ENCODE results near the gene ABCC11. TPM values are rescaled to one million over a fixed set of nuclear protein-coding genes. Genes with fewer than 3 reads are reported as not detected.

Gene ABCC11
- total RNA-seq, 2 donors from 2014 or later = 1.5 TPM

DNA sequence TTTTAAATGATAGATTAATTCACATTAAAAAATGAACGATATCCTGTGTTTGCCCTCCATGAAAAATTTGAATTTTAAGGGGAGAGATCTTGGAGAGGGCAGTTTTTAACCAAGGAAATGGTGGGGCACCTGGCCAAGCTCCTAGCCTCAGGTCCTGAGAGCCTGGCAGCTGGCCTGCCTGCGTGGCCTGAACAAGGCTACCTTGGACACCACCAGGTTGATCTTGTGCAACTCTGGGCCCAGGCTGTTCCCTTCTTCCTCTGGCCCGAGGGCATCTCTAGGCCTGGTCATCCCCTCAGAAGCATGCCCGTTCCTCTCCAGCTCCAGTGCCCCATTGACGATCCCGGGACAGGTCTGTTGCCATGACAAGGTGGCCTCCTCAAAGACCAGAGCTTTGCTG lies 36.6 kb downstream of the ABCC11 start:
- no peaks in the 10 kb centered on the region for H3K36me3 ChIP-seq
- H3K4me3 ChIP-seq = no peak overlapping the region
- H3K27ac ChIP-seq = no peak overlapping the region
- no peaks in the 10 kb centered on the region for H3K9me3 ChIP-seq
- no peak for TF ChIP-seq POLR2AphosphoS5 (IDR thresholded peaks at IDR 0.05)
- TF ChIP-seq, protein P1, sequence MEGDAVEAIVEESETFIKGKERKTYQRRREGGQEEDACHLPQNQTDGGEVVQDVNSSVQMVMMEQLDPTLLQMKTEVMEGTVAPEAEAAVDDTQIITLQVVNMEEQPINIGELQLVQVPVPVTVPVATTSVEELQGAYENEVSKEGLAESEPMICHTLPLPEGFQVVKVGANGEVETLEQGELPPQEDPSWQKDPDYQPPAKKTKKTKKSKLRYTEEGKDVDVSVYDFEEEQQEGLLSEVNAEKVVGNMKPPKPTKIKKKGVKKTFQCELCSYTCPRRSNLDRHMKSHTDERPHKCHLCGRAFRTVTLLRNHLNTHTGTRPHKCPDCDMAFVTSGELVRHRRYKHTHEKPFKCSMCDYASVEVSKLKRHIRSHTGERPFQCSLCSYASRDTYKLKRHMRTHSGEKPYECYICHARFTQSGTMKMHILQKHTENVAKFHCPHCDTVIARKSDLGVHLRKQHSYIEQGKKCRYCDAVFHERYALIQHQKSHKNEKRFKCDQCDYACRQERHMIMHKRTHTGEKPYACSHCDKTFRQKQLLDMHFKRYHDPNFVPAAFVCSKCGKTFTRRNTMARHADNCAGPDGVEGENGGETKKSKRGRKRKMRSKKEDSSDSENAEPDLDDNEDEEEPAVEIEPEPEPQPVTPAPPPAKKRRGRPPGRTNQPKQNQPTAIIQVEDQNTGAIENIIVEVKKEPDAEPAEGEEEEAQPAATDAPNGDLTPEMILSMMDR (IDR thresholded peaks at IDR 0.05) = no peak
- TF ChIP-seq POLR2A (IDR thresholded peaks at IDR 0.05) = no peak
- H3K27me3 ChIP-seq (replicated peaks; ENCODE audit: insufficient read depth) = no peaks in the 10 kb centered on the region
- H3K4me1 ChIP-seq (replicated peaks) = no peaks in the 10 kb centered on the region
- 78% methylated on average over 6 of the region's 6 CpGs for WGBS
- DNase-seq (ENCODE audit: low spot score) = peak; percentile 8
- intact Hi-C loops (cut with DNase I) = no loop called here

DNA sequence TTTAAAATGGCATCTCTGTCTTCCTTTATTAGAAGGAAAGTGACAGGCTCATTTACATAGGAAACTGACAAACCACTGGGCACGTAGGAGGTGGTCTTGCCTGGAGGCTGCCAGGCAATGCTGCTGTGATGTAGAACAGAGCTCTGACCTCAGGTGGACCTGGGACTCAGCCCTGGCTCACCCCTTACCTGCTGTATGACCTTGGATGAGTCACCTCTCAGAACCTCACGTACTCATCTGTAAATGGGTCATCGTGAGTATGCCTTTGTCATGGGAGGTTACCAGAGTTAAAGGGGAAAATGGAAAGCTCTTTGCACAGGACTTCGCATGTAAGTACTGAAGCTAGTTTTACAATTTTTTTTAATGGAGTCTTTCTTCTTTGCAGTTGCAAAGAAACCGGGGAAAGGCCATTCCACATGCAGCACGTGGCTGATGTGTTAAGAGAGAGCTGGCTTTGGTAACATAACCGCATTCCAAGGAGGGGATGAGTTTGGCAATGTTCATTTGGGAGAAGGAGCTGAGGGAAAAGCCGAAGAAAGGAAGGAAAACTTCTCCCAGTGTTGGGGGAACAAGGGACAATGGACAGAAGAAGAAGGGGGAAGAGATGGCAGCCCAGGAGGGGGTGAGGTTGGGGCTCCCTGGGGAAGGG lies 40.6 kb downstream of the ABCC11 start:
- Histone ChIP-seq H3K27me3 (replicated peaks; ENCODE audit: insufficient read depth) (no peaks in the 10 kb centered on the region), H3K27ac (no peak overlapping the region), H3K9me3 (no peaks in the 10 kb centered on the region), H3K4me1 (replicated peaks) (no peaks in the 10 kb centered on the region), H3K36me3 (no peaks in the 10 kb centered on the region), H3K4me3 (no peak overlapping the region)
- intact Hi-C loops (cut with DNase I) = no loop called here
- 52% methylated on average over 8 of the region's 8 CpGs for WGBS
- no peak for DNase-seq (ENCODE audit: low spot score)
- no peak for TF ChIP-seq POLR2AphosphoS5 (IDR thresholded peaks at IDR 0.05)
- TF ChIP-seq, protein P1 (IDR thresholded peaks at IDR 0.05) = no peak
- TF ChIP-seq POLR2A (IDR thresholded peaks at IDR 0.05) = no peak

DNA sequence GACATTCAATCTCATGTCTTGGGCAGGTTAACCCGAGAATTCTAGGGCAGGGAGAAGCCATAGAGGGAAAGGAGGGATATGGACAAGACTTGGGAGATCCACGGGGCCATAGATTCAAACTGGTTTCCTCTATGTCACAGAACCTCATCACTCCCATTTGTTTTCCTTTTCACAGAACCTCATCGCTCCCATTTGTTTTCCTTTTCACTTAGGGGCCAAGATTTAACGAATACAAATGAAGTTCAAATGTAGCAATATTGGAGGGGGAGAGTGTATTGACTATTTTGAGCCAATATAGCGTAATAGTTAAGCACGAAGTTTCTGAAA lies 42.6 kb downstream of the ABCC11 start:
- Histone ChIP-seq H3K4me1 (replicated peaks) (no peaks in the 10 kb centered on the region), H3K27me3 (replicated peaks; ENCODE audit: insufficient read depth) (no peaks in the 10 kb centered on the region), H3K36me3 (no peaks in the 10 kb centered on the region), H3K4me3 (no peak overlapping the region), H3K9me3 (no peaks in the 10 kb centered on the region), H3K27ac (no peak overlapping the region)
- DNase-seq (ENCODE audit: low spot score) = no peak
- intact Hi-C loops (cut with DNase I) = no loop called here
- WGBS = 88% methylated on average over 6 of the region's 6 CpGs
- TF ChIP-seq, protein P1 (IDR thresholded peaks at IDR 0.05) = no peak
- TF ChIP-seq POLR2AphosphoS5 (IDR thresholded peaks at IDR 0.05) (no peak), POLR2A (IDR thresholded peaks at IDR 0.05) (no peak)

DNA sequence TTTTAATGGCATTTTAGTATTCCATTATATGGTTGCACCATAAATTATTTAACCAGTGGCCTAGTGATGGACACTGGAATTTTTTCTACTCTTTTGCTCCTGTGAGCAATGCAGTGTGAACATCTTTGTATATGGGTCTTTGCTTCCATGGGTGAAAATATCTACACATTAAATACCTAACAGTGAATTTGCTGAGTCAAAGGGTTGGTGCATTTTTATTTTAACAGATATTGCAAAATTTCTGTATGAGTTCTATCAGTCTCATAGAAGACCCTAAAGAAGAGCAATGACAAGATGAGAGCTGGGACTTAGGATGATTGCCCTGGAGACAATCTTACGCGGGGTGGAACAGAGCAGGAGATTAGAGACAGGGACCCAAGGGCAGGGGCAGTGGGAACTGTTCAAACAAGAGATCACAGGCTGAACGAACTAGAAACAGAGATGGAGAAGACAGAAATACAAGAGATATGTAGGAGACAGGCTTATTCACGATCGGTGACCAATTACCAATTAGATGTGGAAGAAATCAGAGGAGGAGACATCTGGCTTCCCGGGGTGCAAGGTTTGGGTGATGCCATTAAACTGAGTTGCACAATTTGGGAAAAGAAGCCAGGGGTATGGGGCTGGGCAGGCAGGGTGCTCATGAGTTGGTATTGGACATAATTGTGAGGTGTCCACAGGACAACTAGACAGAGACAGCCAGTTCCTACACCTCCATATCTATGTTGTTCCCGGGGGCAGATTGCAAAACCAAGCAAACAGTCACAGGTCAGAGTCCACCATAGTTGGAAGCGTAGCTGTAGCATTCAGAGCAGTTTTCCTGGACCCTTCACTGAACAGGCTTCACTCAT lies 43.1 kb downstream of the ABCC11 start:
- intact Hi-C loops (cut with DNase I) = no loop called here
- WGBS = 93% methylated on average over 8 of the region's 8 CpGs
- Histone ChIP-seq H3K4me1 (replicated peaks) (no peaks in the 10 kb centered on the region), H3K4me3 (no peak overlapping the region), H3K27me3 (replicated peaks; ENCODE audit: insufficient read depth) (no peaks in the 10 kb centered on the region), H3K27ac (no peak overlapping the region), H3K36me3 (no peaks in the 10 kb centered on the region), H3K9me3 (no peaks in the 10 kb centered on the region)
- no peak for DNase-seq (ENCODE audit: low spot score)
- no peak for TF ChIP-seq POLR2AphosphoS5 (IDR thresholded peaks at IDR 0.05)
- TF ChIP-seq POLR2A (IDR thresholded peaks at IDR 0.05) = no peak
- TF ChIP-seq, protein P1 (IDR thresholded peaks at IDR 0.05) = no peak

All from prostate gland (tissue), 2 donors.